ENCODE results near the gene F5.
"Not testable (repeated sequence)": the region's sequence is repeated elsewhere in the genome, so short reads cannot be mapped to it uniquely, and the experiment has no call there.

Gene F5

GRCh38 chr1:169508432-169509338 lies 77.6 kb downstream of the F5 start:
- no peak for DNase-seq (ENCODE audit: low read depth)

GRCh38 chr1:169507413-169507812 lies 78.9 kb downstream of the F5 start:
- no peak for DNase-seq (ENCODE audit: low read depth)

- DNase-seq (ENCODE audit: low read depth): not testable (repeated sequence)
Observed at GRCh38 chr1:169503601-169504000, 82.7 kb downstream of the F5 start.

- DNase-seq (ENCODE audit: low read depth): no peak
Observed at GRCh38 chr1:169499807-169500206, 86.5 kb downstream of the F5 start.

- no peak for DNase-seq (ENCODE audit: low read depth)
Observed at GRCh38 chr1:169497317-169497716, 89.0 kb downstream of the F5 start.

- no peak for DNase-seq (ENCODE audit: low read depth)
Observed at GRCh38 chr1:169495916-169496315, 90.4 kb downstream of the F5 start.

- no peak for DNase-seq (ENCODE audit: low read depth)
Observed at GRCh38 chr1:169495046-169495775, 91.1 kb downstream of the F5 start.

- DNase-seq (ENCODE audit: low read depth): no peak
Observed at GRCh38 chr1:169494343-169494742, 91.9 kb downstream of the F5 start.

GRCh38 chr1:169493251-169493650 lies 93.0 kb downstream of the F5 start:
- no peak for DNase-seq (ENCODE audit: low read depth)

GRCh38 chr1:169491845-169492281 lies 94.4 kb downstream of the F5 start:
- DNase-seq (ENCODE audit: low read depth): no peak

- DNase-seq (ENCODE audit: low read depth): no peak
Observed at GRCh38 chr1:169488157-169488556, 98.1 kb downstream of the F5 start.

GRCh38 chr1:169487561-169487960 lies 98.7 kb downstream of the F5 start:
- DNase-seq (ENCODE audit: low read depth): no peak

- no peak for DNase-seq (ENCODE audit: low read depth)
Observed at GRCh38 chr1:169487133-169487532, 99.1 kb downstream of the F5 start.

- peak; percentile 22 for DNase-seq (ENCODE audit: low read depth)
Observed at GRCh38 chr1:169486281-169487051, 99.8 kb downstream of the F5 start.

GRCh38 chr1:169485431-169486280 lies 100.6 kb downstream of the F5 start, which contains the start of gene SLC19A2:
SLC19A2 (minus strand) TSS chr1:169485944; CDS start chr1:169485766, 178 bp downstream.
- peak; percentile 94 for DNase-seq (ENCODE audit: low read depth)

- peak; percentile 17 for DNase-seq (ENCODE audit: low read depth)
Observed at GRCh38 chr1:169484683-169485430, 101.4 kb downstream of the F5 start.

- DNase-seq (ENCODE audit: low read depth): no peak
Observed at GRCh38 chr1:169484101-169484500, 102.2 kb downstream of the F5 start.

GRCh38 chr1:169483500-169483966 lies 102.7 kb downstream of the F5 start:
- DNase-seq (ENCODE audit: low read depth): no peak

GRCh38 chr1:169479363-169480066 lies 106.8 kb downstream of the F5 start:
- no peak for DNase-seq (ENCODE audit: low read depth)

Data from GM04503 (cell line).